HCT116 (cell line): ENCODE measurements around the gene NKPD1. TPM values are rescaled to one million over a fixed set of nuclear protein-coding genes. Genes with fewer than 3 reads are reported as not detected.
A peak's percentile ranks its signal among the peaks of the same experiment; 100 is the strongest.

ENCODE experiments used
- ATAC-seq: fragments of 200-7000 bp; cut with Tn5 transposase; 2 replicates; pipeline ENCODE4 v1.9.1; 2020; ENCODE audit warnings: mild to moderate bottlenecking, moderate library complexity
- BruUV-seq: library from RNA; stranded (reverse); fragments of 400-500 nt; replicated peaks from 2 replicates; lab custom pipeline; 2021; lab: Mats Ljungman, UMichigan
- CTCF ChIA-PET: fragments of 300-600 bp; sonication (Branson Sonifier 250); formaldehyde crosslinking; loops from one replicate; lab custom pipeline; 2021; ENCODE audit warnings: antibody characterized with exemption; lab: Charles Lee
- POLR2A ChIA-PET: fragments of 300-600, 350-600 bp; sonication (Branson Sonifier 250); formaldehyde crosslinking; loops from one replicate; lab custom pipeline; 2021; ENCODE audit warnings: antibody characterized with exemption; lab: Charles Lee
- RAD21 ChIA-PET, 2 experiments: fragments of 300-600 bp; sonication (Branson Sonifier 250); formaldehyde crosslinking; loops; one replicate each; lab custom pipeline; 2023; ENCODE audit warnings: low total read pairs in 2 of 2; ENCODE audit not compliant: uncharacterized antibody in 2 of 2, unreplicated experiment in 2 of 2, low non-redundant PET in 1 of 2; lab: Charles Lee
- DNase-seq: peaks from one replicate; pipeline ENCODE4 v3.0.0-alpha.2; 2010; ENCODE audit warnings: low read depth, low spot score
- H2AFZ ChIP-seq: fragments of 200-600 bp; shearing (Covaris generic), sonication (generic); 2 replicates; pipeline ENCODE4 v1.6.1; 2017; ENCODE audit warnings: low read depth, mixed run types, mixed read lengths, antibody characterized with exemption, low read length; ENCODE audit not compliant: poor library complexity, severe bottlenecking
- H3K27ac ChIP-seq: 2 replicates; pipeline ENCODE4 v1.5.1; 2012; ENCODE audit warnings: low read depth, low read length
- H3K27me3 ChIP-seq: fragments of 200-600 bp; sonication (generic); 2 replicates; pipeline ENCODE4 v1.6.1; 2016; ENCODE audit warnings: mixed run types, low read length, mixed read lengths; ENCODE audit not compliant: insufficient read depth
- H3K36me3 ChIP-seq, 2 experiments: fragments of 200-500 bp in 1 of 2; fragments of 200-600 bp in 1 of 2; sonication (Bioruptor generic) in 1 of 2; sonication (generic) in 1 of 2; 2 replicates each; pipeline versions ENCODE4 v1.5.1 to v1.6.1; 2014 to 2016; ENCODE audit warnings: low read length in 2 of 2, inconsistent platforms in 1 of 2, mixed read lengths in 1 of 2, mixed run types in 1 of 2; ENCODE audit not compliant: insufficient read depth in 2 of 2, control insufficient read depth in 1 of 2
- H3K4me1 ChIP-seq, 2 experiments: fragments of 200-600 bp in 1 of 2; sonication (generic) in 1 of 2; 2 replicates each; pipeline versions ENCODE4 v1.5.1 to v1.6.1; 2012 to 2017; ENCODE audit warnings: low read length in 2 of 2, inconsistent platforms in 1 of 2, mild to moderate bottlenecking in 1 of 2, mixed read lengths in 1 of 2, mixed run types in 1 of 2, moderate library complexity in 1 of 2; ENCODE audit not compliant: insufficient read depth in 2 of 2, control insufficient read depth in 1 of 2
- H3K4me2 ChIP-seq: fragments of 200-600 bp; sonication (generic); 2 replicates; pipeline ENCODE4 v1.6.1; 2017; ENCODE audit warnings: mixed run types, low read length, mixed read lengths
- H3K4me3 ChIP-seq, 2 experiments: fragments of 200-600 bp in 1 of 2; sonication (generic) in 1 of 2; replicated peaks in 1 of 2; 2 replicates each; pipeline ENCODE4 v1.5.1; 2011 to 2016; ENCODE audit warnings: low read length in 2 of 2, control low read depth in 1 of 2, low read depth in 1 of 2, mild to moderate bottlenecking in 1 of 2, mixed read lengths in 1 of 2, mixed run types in 1 of 2
- H3K79me2 ChIP-seq: fragments of 200-600 bp; sonication (generic); 2 replicates; pipeline ENCODE4 v1.6.1; 2017; ENCODE audit warnings: mild to moderate bottlenecking, mixed run types, low read length, moderate library complexity, mixed read lengths; ENCODE audit not compliant: insufficient read depth
- H3K9ac ChIP-seq: fragments of 200-600 bp; sonication (generic); 2 replicates; pipeline ENCODE4 v1.6.1; 2016; ENCODE audit warnings: low read length, mixed read lengths
- H3K9me2 ChIP-seq: fragments of 200-600 bp; sonication (generic), shearing (Covaris generic); 2 replicates; pipeline ENCODE4 v1.6.1; 2017; ENCODE audit warnings: mixed run types, mild to moderate bottlenecking, moderate library complexity; ENCODE audit not compliant: insufficient read depth
- H3K9me3 ChIP-seq, 2 experiments: fragments of 200-500 bp in 1 of 2; fragments of 200-600 bp in 1 of 2; sonication (Bioruptor generic) in 1 of 2; sonication (generic) in 1 of 2; 2 replicates each; pipeline ENCODE4 v1.6.1; 2014 to 2017; ENCODE audit warnings: low read length in 2 of 2, mixed read lengths in 2 of 2, inconsistent platforms in 1 of 2, low read depth in 1 of 2, mild to moderate bottlenecking in 1 of 2, mixed run types in 1 of 2, moderate library complexity in 1 of 2; ENCODE audit not compliant: control insufficient read depth in 1 of 2, insufficient read depth in 1 of 2
- H4K20me1 ChIP-seq: fragments of 200-600 bp; sonication (generic), shearing (Covaris generic); 2 replicates; pipeline ENCODE4 v1.6.1; 2017; ENCODE audit warnings: mixed run types, mild to moderate bottlenecking, moderate library complexity; ENCODE audit not compliant: insufficient read depth
- EGR1 ChIP-seq: IDR thresholded peaks from 2 replicates; pipeline ENCODE4 v1.6.1; 2012; ENCODE audit warnings: low read depth
- EZH2phosphoT487 ChIP-seq: fragments of 200-600 bp; IDR thresholded peaks from 2 replicates; pipeline ENCODE4 v1.6.1; 2018; ENCODE audit warnings: antibody characterized with exemption, borderline replicate concordance
- MAX ChIP-seq: IDR thresholded peaks from 2 replicates; pipeline ENCODE4 v1.6.1; 2012
- POLR2A ChIP-seq: IDR thresholded peaks from 2 replicates; pipeline ENCODE4 v1.7.0; 2011; ENCODE audit warnings: borderline replicate concordance; ENCODE audit not compliant: insufficient read depth, insufficient read length; ENCODE audit errors: extremely low read depth
- POLR2AphosphoS5 ChIP-seq: IDR thresholded peaks from 2 replicates; pipeline ENCODE4 v1.6.1; 2011; ENCODE audit warnings: mild to moderate bottlenecking, low read depth, low read length, moderate library complexity
- SRF ChIP-seq: IDR thresholded peaks from 2 replicates; pipeline ENCODE4 v1.6.1; 2012; ENCODE audit warnings: low read depth
- TCF7L2 ChIP-seq: IDR thresholded peaks from 2 replicates; pipeline ENCODE4 v1.7.0; 2011; ENCODE audit warnings: borderline replicate concordance, inconsistent platforms; ENCODE audit not compliant: insufficient read depth, insufficient read length; ENCODE audit errors: extremely low read depth
- YY1 ChIP-seq: IDR thresholded peaks from 2 replicates; pipeline ENCODE4 v1.6.1; 2011; ENCODE audit warnings: low read length, low read depth, moderate library complexity, mild to moderate bottlenecking; ENCODE audit not compliant: insufficient replicate concordance; ENCODE audit errors: extremely low read depth
- intact Hi-C: fragments of 100-400 bp; cut with micrococcal nuclease; formaldehyde crosslinking; loops from 2 replicates; pipeline ENCODE4 v1.10.0; 2022
- total RNA-seq: library from RNA; stranded (reverse); gene quantifications from one replicate; pipeline ENCODE4 v1.2.1, GENCODE V29; 2021; ENCODE audit not compliant: unreplicated experiment

Gene NKPD1
- total RNA-seq, 1 experiment from 2014 or later = 0.64 TPM

- no TSS peak for BruUV-seq
- no peaks in the 10 kb centered on the region for H4K20me1 ChIP-seq
- no peak overlapping the region for H3K4me2 ChIP-seq
- H3K79me2 ChIP-seq = no peaks in the 10 kb centered on the region
- CTCF ChIA-PET = no interaction called here
- ATAC-seq (no peak), DNase-seq (no peak)
- no peak overlapping the region for H2AFZ ChIP-seq
- no peak overlapping the region for H3K27ac ChIP-seq
- POLR2A ChIA-PET = no interaction called here
- H3K4me1 ChIP-seq = peaks cover 30 to 52% of the 10 kb centered on the region in 2 experiments
- H3K4me3 ChIP-seq = no peak overlapping the region
- no peaks in the 10 kb centered on the region for H3K9me3 ChIP-seq
- H3K27me3 ChIP-seq = no peaks in the 10 kb centered on the region
- no peak overlapping the region for H3K9ac ChIP-seq
- TF ChIP-seq EZH2phosphoT487 = no peak
- TF ChIP-seq POLR2A = no peak
- TF ChIP-seq YY1 = no peak
- no peaks in the 10 kb centered on the region for H3K9me2 ChIP-seq
- RAD21 ChIA-PET = no interaction called here
- no peaks in the 10 kb centered on the region for H3K36me3 ChIP-seq
- intact Hi-C loops = no loop called here
Measured at GRCh38 chr19:45156011-45156630, 4.7 kb downstream of the NKPD1 start.

DNA sequence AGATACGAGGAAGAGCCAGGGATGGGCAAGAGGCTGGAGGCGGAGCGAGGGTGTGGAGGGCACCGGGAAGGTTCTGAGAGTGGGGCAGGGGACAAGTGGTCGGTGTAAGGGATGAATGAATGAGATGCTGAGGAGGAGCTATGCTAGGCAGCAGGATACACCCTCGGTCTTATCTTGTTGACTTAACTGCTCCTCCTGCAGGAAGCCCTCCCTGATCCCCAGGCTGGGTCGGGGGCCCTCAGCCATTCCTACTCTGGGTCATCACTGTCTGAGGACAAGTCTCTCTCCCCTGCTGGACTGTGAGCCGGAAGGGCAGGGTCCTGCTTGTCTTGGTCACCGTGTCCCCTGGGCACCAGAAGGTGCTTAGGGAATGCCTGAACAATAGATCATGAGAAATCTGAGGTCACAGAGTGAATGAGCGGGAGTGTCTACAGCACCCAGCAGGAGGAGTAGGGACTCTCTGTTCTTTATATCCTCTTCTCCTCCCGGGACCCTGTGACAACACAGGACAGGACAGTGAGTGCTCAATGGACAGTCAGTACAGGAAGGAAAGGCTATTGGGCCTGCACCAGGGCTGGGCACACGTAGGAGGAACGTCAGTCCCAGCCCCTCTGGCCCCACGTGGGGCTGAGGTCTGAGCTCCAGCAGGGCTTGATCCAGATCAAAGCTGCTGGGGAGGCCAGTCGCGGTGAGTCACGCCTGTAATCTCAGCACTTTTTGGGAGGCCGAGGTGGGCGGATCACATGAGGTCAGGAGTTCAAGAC is 6.5 kb downstream of the NKPD1 start:
- H3K9me3 ChIP-seq = no peaks in the 10 kb centered on the region
- intact Hi-C loops = no loop called here
- POLR2A ChIA-PET = interaction anchor here (1.0 kb wide), 1 partner anchor 10 kb away, joined by 4 read pairs; no protein-coding TSS in a partner anchor
- H3K4me2 ChIP-seq = peak overlapping the region; percentile 96
- peak overlapping the region; percentile 31 for H3K27ac ChIP-seq
- no peaks in the 10 kb centered on the region for H3K79me2 ChIP-seq
- DNase-seq (peak; percentile 92), ATAC-seq (peak; percentile 94)
- CTCF ChIA-PET = interaction anchor here (0.6 to 1.1 kb wide), 3 partner anchors 11 to 185 kb away, joined by 3 to 6 read pairs (median 3); no protein-coding TSS in a partner anchor
- no peak for TF ChIP-seq SRF
- peak; percentile 94 for TF ChIP-seq TCF7L2
- peak; percentile 71; the same call in 1 of the 2 replicates for TF ChIP-seq EGR1
- TF ChIP-seq MAX = peak; percentile 85
- TF ChIP-seq POLR2AphosphoS5 = 0 out of 2 replicates have a peak, but pooled peaks have one; percentile 15
- H3K9ac ChIP-seq = peak overlapping the region; percentile 61
- peak overlapping the region; percentile 25 to 53 for H3K4me3 ChIP-seq
- no peaks in the 10 kb centered on the region for H3K36me3 ChIP-seq
- RAD21 ChIA-PET = interaction anchor here in 1 of 2 experiments (1.1 kb wide), 1 partner anchor 15 kb away, joined by 3 read pairs; no protein-coding TSS in a partner anchor
- no peaks in the 10 kb centered on the region for H3K9me2 ChIP-seq
- no peaks in the 10 kb centered on the region for H3K27me3 ChIP-seq
- BruUV-seq = no TSS peak
- no peak overlapping the region for H2AFZ ChIP-seq
- H4K20me1 ChIP-seq = no peaks in the 10 kb centered on the region
- peaks cover 32 to 61% of the 10 kb centered on the region in 2 experiments for H3K4me1 ChIP-seq
